AG08395 (cell line): ENCODE measurements around the gene PRR5L.
"Not testable (repeated sequence)": the region's sequence is repeated elsewhere in the genome, so short reads cannot be mapped to it uniquely, and the experiment has no call there.

Experiments used
- DNase-seq: peaks from one replicate; pipeline ENCODE4 v3.0.0; 2012; ENCODE audit warnings: mixed read lengths, low spot score

PRR5L gene

DNA sequence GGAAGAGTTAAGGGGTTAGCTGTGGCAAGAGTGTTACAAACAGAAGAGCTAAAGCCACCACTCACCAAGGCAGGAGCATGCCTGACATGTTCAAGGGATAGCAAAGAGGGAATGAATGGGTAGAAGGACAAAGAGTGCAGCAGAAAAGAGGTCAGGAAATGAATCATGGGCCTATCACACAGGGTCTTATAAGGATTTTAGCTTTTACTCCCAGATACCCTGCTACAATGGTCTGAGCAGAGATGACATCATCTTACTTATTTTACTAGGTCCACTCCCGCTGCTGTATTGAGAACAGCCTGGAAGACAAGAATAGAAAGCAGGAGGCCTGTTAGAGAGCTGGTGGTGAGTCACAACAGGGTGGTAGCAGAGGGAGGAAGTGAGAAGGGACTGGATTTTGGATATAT, 204.2 kb downstream of the PRR5L start:
- DNase-seq, result peak; percentile 90

- no peak for DNase-seq
Observed at GRCh38 chr11:36501236-36501635, 205.1 kb downstream of the PRR5L start.

GRCh38 chr11:36507824-36508489, 211.9 kb downstream of the PRR5L start:
- no peak for DNase-seq

DNA sequence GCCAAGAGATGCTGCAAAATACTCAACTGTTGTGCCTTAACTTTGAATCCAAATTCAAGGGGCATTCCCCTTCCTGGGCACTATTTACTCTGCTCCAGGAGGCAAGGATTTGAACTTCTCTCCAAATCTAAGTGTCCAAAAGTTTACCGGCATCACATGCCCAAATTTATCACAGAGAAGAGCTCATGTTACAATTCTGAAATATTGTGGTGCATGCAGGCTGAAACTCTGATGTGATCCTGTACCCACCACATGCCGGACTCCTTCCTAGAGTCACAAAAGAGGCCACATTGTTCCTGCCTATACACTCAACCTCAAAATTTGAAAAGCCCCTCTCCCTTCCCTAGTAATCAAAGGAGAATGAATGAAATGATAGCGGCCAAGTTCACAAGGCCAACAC, 212.7 kb downstream of the PRR5L start:
- DNase-seq, result no peak

- DNase-seq, result peak; percentile 18
Observed at GRCh38 chr11:36509201-36509639, 213.1 kb downstream of the PRR5L start.

- peak; percentile 89 for DNase-seq
Observed at GRCh38 chr11:36509694-36510593, 213.9 kb downstream of the PRR5L start, which contains the start of gene TRAF6. Gene TRAF6, minus strand, starts transcription at chr11:36510272. Its CDS starts 8,757 bp downstream, at chr11:36501515.

DNA sequence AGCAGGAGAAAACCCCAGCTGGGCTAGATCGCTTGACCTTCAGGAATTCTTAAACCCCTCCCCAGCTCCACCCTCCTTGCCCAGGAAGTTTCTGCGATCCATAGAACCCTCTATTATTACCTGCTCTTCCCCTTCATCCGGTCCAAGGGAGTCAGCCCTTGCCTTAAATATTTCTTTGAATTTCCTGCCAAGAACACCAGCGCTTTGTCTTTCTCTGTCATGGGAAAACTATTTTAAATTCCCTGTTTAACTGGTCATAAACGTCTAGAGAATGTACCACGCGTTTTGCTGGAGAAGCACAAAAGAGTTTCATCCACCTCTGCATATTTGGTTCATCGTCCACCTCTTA, 214.5 kb downstream of the PRR5L start:
- DNase-seq, result peak; percentile 22

DNA sequence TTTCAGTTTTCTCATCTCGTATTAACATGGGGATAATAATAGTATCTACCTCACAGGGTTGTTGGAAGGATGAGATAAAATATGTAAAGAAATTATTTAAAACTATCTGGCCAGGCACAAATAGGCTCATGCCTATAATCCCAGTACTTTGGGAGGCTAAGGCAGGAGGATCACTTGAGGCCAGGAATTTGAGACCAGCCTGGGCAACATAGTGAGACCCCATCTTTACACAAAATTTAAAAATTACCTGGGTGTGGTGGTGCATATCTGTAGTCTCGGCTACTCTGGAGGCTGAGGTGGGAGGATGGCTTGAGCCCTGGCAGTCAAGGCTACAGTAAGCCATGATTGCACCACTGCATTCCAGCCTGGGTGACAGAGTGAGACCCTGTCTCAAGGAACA, 215.0 kb downstream of the PRR5L start:
- not testable (repeated sequence) for DNase-seq

DNA sequence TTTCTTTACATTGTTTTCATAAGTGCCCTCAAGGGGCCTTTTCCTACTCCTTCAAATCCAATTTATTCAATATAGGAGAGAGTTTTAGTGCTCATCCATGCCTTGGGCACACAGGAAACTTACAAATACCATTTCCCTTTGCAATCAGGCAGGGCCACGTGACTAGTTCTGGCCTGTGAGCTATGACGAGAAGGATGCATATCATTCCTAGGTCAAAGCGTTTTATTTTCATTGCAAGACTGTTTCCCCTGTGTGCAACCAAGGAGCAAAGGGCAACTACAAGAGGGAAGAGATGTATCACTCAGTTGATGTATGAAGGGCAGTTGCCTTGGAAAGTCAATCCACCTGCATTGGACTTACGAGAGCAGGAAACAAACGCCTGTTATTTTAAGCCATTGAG, 215.9 kb downstream of the PRR5L start:
- DNase-seq, result no peak

GRCh38 chr11:36513965-36514364, 217.9 kb downstream of the PRR5L start:
- no peak for DNase-seq
